ENCODE results near the gene IL12A.

GRCh38 chr3:159994182-159994581, 5.5 kb downstream of the IL12A start:
- TF ChIP-seq CTCF (IDR thresholded peaks at IDR 0.05; ENCODE audit: insufficient read depth, low read depth, low read length) = no peak
- no peak for TF ChIP-seq EZH2 (IDR thresholded peaks at IDR 0.05; ENCODE audit: insufficient read depth, low read length)
